ENCODE data around the gene VWA3A.

- TF ChIP-seq POLR2A (IDR thresholded peaks at IDR 0.05) (no peak), CTCF (IDR thresholded peaks at IDR 0.05) (no peak)
Observed at GRCh38 chr16:22202261-22202637, 109.9 kb downstream of the VWA3A start.

Measured in lower leg skin (tissue), 3 donors.